IMR-90 (cell line): Measurements from ENCODE around the gene UTP11. TPM values are rescaled to one million over a fixed set of nuclear protein-coding genes. Genes with fewer than 3 reads are reported as not detected.

Experiments used
- ATAC-seq: fragments of 200-7000 bp; cut with Tn5 transposase; 2 replicates; pipeline ENCODE4 v1.9.1; 2020; ENCODE audit warnings: low read depth, mild to moderate bottlenecking, moderate library complexity
- BruUV-seq: library from RNA; stranded (reverse); fragments of 400-500 nt; replicated peaks from 2 replicates; lab custom pipeline; 2021; lab: Mats Ljungman, UMichigan
- CTCF ChIA-PET: fragments of 300-600 bp; formaldehyde crosslinking; extraction: SDS; loops from one replicate; lab custom pipeline; 2021; ENCODE audit warnings: antibody characterized with exemption; lab: Yijun Ruan, JAX
- POLR2A ChIA-PET: fragments of 300-600 bp; sonication (Branson Sonifier 250); formaldehyde crosslinking; loops from one replicate; lab custom pipeline; 2022; ENCODE audit warnings: antibody characterized with exemption; ENCODE audit not compliant: unreplicated experiment; lab: Charles Lee
- DNase-seq: peaks from one replicate; pipeline ENCODE4 v3.0.0; 2013
- H2AFZ ChIP-seq: replicated peaks from 2 replicates; pipeline ENCODE3; 2013; ENCODE audit warnings: low read length, mild to moderate bottlenecking; ENCODE audit not compliant: poor library complexity
- H2AK5ac ChIP-seq: 2 replicates; pipeline ENCODE4 v1.6.1; 2013; ENCODE audit warnings: low read depth, low read length, inconsistent platforms
- H2AK9ac ChIP-seq: replicated peaks from 2 replicates; pipeline ENCODE3; 2013; ENCODE audit warnings: mild to moderate bottlenecking, low read depth, low read length, moderate library complexity; ENCODE audit not compliant: poor library complexity
- H2BK120ac ChIP-seq: 2 replicates; pipeline ENCODE4 v1.6.1; 2013; ENCODE audit warnings: low read depth, low read length, inconsistent platforms
- H2BK15ac ChIP-seq: 3 replicates; pipeline ENCODE4 v1.6.1; 2013; ENCODE audit warnings: low read depth, low read length, inconsistent platforms
- H2BK20ac ChIP-seq: 2 replicates; pipeline ENCODE4 v1.6.1; 2013; ENCODE audit warnings: low read depth, mild to moderate bottlenecking, inconsistent platforms, low read length, moderate library complexity
- H2BK5ac ChIP-seq: 2 replicates; pipeline ENCODE4 v1.6.1; 2013; ENCODE audit warnings: mild to moderate bottlenecking, low read depth, low read length, inconsistent platforms; ENCODE audit not compliant: poor library complexity, severe bottlenecking
- H3K14ac ChIP-seq: replicated peaks from 2 replicates; pipeline ENCODE4 v1.6.1; 2013; ENCODE audit warnings: low read depth, low read length, inconsistent platforms
- H3K18ac ChIP-seq: 2 replicates; pipeline ENCODE4 v1.6.1; 2013; ENCODE audit warnings: low read depth, low read length, control low read depth
- H3K23ac ChIP-seq: 2 replicates; pipeline ENCODE4 v1.6.1; 2013; ENCODE audit warnings: low read depth, low read length, inconsistent platforms
- H3K27ac ChIP-seq: 2 replicates; pipeline ENCODE4 v1.5.1; 2013; ENCODE audit warnings: mild to moderate bottlenecking, control low read depth, low read length; ENCODE audit not compliant: insufficient read depth
- H3K27me3 ChIP-seq: 2 replicates; pipeline ENCODE4 v1.6.1; 2013; ENCODE audit warnings: low read length; ENCODE audit not compliant: control insufficient read depth, insufficient read depth
- H3K36me3 ChIP-seq: 2 replicates; pipeline ENCODE4 v1.6.1; 2013; ENCODE audit warnings: low read length, mixed read lengths; ENCODE audit not compliant: control insufficient read depth, insufficient read depth
- H3K4ac ChIP-seq: 2 replicates; pipeline ENCODE4 v1.6.1; 2013; ENCODE audit warnings: low read depth, low read length, inconsistent platforms
- H3K4me1 ChIP-seq: 2 replicates; pipeline ENCODE4 v1.6.1; 2013; ENCODE audit warnings: low read length, mixed read lengths; ENCODE audit not compliant: control insufficient read depth, insufficient read depth
- H3K4me2 ChIP-seq: 2 replicates; pipeline ENCODE4 v1.6.1; 2013; ENCODE audit warnings: low read depth, mild to moderate bottlenecking, control low read depth, low read length, moderate library complexity
- H3K4me3 ChIP-seq: 2 replicates; pipeline ENCODE4 v1.5.1; 2013; ENCODE audit warnings: low read depth, mild to moderate bottlenecking, control low read depth, low read length, moderate library complexity; ENCODE audit not compliant: insufficient read depth
- H3K56ac ChIP-seq: 2 replicates; pipeline ENCODE4 v1.6.1; 2013; ENCODE audit warnings: low read length, inconsistent platforms; ENCODE audit not compliant: insufficient read depth; ENCODE audit errors: extremely low read depth
- H3K79me1 ChIP-seq, 2 experiments: 2 replicates each; pipeline ENCODE4 v1.6.1; 2013; ENCODE audit warnings: low read length in 2 of 2, inconsistent platforms in 1 of 2, low read depth in 1 of 2
- H3K9ac ChIP-seq: 2 replicates; pipeline ENCODE4 v1.6.1; 2013; ENCODE audit warnings: low read depth, low read length, control low read depth
- H3K9me1 ChIP-seq: 2 replicates; pipeline ENCODE4 v1.6.1; 2013; ENCODE audit warnings: low read length, inconsistent platforms; ENCODE audit not compliant: insufficient read depth
- H3K9me3 ChIP-seq: 2 replicates; pipeline ENCODE4 v1.6.1; 2013; ENCODE audit warnings: low read length; ENCODE audit not compliant: control insufficient read depth, insufficient read depth
- H4K20me1 ChIP-seq: 2 replicates; pipeline ENCODE4 v1.6.1; 2013; ENCODE audit warnings: low read length, inconsistent platforms; ENCODE audit not compliant: insufficient read depth
- H4K5ac ChIP-seq: 2 replicates; pipeline ENCODE4 v1.6.1; 2013; ENCODE audit warnings: mild to moderate bottlenecking, low read depth, low read length, control low read depth
- H4K8ac ChIP-seq, 2 experiments: 2 replicates each; pipeline ENCODE4 v1.6.1; 2013; ENCODE audit warnings: low read depth in 2 of 2, low read length in 2 of 2, control low read depth in 1 of 2, inconsistent platforms in 1 of 2
- H4K91ac ChIP-seq: 2 replicates; pipeline ENCODE4 v1.6.1; 2013; ENCODE audit warnings: low read depth, low read length, inconsistent platforms; ENCODE audit not compliant: insufficient read depth
- BHLHE40 ChIP-seq: fragments of 150-350 bp; IDR thresholded peaks from 2 replicates; pipeline ENCODE4 v1.6.1; 2016; ENCODE audit warnings: mild to moderate bottlenecking, low read depth, low read length
- CEBPB ChIP-seq: IDR thresholded peaks from 2 replicates; pipeline ENCODE4 v1.6.1; 2012; ENCODE audit warnings: low read depth, low read length, improper control_type of control experiment
- CHD1 ChIP-seq: IDR thresholded peaks from 2 replicates; pipeline ENCODE4 v1.6.1; 2012; ENCODE audit warnings: low read depth, low read length, improper control_type of control experiment
- CTCF ChIP-seq: conservative IDR thresholded peaks from 2 replicates; pipeline ENCODE4 v1.5.1; 2012; ENCODE audit warnings: mild to moderate bottlenecking, low read depth, low read length, improper control_type of control experiment
- FOS ChIP-seq: fragments of 150-350 bp; IDR thresholded peaks from 2 replicates; pipeline ENCODE4 v1.6.1; 2016; ENCODE audit warnings: low read depth, low read length
- MAFK ChIP-seq: IDR thresholded peaks from 2 replicates; pipeline ENCODE4 v1.6.1; 2012; ENCODE audit warnings: low read depth, low read length, improper control_type of control experiment
- MAZ ChIP-seq: IDR thresholded peaks from 2 replicates; pipeline ENCODE4 v1.6.1; 2012; ENCODE audit warnings: low read depth, mild to moderate bottlenecking, low read length, improper control_type of control experiment, moderate library complexity, borderline replicate concordance
- MXI1 ChIP-seq: IDR thresholded peaks from 2 replicates; pipeline ENCODE4 v1.6.1; 2012; ENCODE audit warnings: low read depth, mild to moderate bottlenecking, low read length, moderate library complexity, borderline replicate concordance
- NFE2L2 ChIP-seq: fragments of 150-350 bp; IDR thresholded peaks from 2 replicates; pipeline ENCODE4 v1.6.1; 2016; ENCODE audit warnings: low read depth, mild to moderate bottlenecking, low read length
- POLR2A ChIP-seq: IDR thresholded peaks from 2 replicates; pipeline ENCODE4 v1.6.1; 2012; ENCODE audit warnings: mild to moderate bottlenecking, low read depth, low read length
- RAD21 ChIP-seq: IDR thresholded peaks from 2 replicates; pipeline ENCODE4 v1.6.1; 2012; ENCODE audit warnings: low read length, improper control_type of control experiment
- RCOR1 ChIP-seq: IDR thresholded peaks from 2 replicates; pipeline ENCODE4 v1.6.1; 2012; ENCODE audit warnings: mild to moderate bottlenecking, low read length, improper control_type of control experiment; ENCODE audit not compliant: insufficient replicate concordance
- RFX5 ChIP-seq: IDR thresholded peaks from 2 replicates; pipeline ENCODE4 v1.8.0; 2012; ENCODE audit warnings: low read depth, mild to moderate bottlenecking, low read length, moderate library complexity
- SMC3 ChIP-seq: fragments of 150-350 bp; IDR thresholded peaks from 2 replicates; pipeline ENCODE4 v1.6.1; 2016; ENCODE audit warnings: low read depth, mild to moderate bottlenecking, antibody characterized with exemption, low read length, moderate library complexity
- USF2 ChIP-seq: fragments of 150-350 bp; IDR thresholded peaks from 2 replicates; pipeline ENCODE4 v1.6.1; 2017; ENCODE audit warnings: mild to moderate bottlenecking, antibody characterized with exemption, low read length, low read depth
- WGBS, 2 experiments: methylation state at CpG; one replicate each; pipeline versions ENCODE4 v1.1.5 to v1.1.7; 2013; ENCODE audit warnings: missing lambda C conversion rate in 2 of 2; ENCODE audit not compliant: insufficient read length in 1 of 2; ENCODE audit errors: extremely low coverage in 2 of 2; 5-methylcytosine and 5-hydroxymethylcytosine counted together
- dilution Hi-C: fragments of 300-500 bp; cut with HindIII; formaldehyde crosslinking; loops from one replicate; pipeline ENCODE4 v1.14.3; 2018; ENCODE audit warnings: low sequenced_read_pairs; ENCODE audit not compliant: unreplicated experiment
- in situ Hi-C: fragments of 300-500 bp; cut with MboI; formaldehyde crosslinking; loops from 3 replicates; pipeline ENCODE4 v1.14.3; 2019; ENCODE audit warnings: low sequenced_read_pairs, inconsistent platforms, mixed read lengths
- intact Hi-C: fragments of 100-400 bp; cut with micrococcal nuclease; formaldehyde crosslinking; loops from 2 replicates; pipeline ENCODE4 v1.10.0; 2022
- polyA plus RNA-seq, 3 experiments: library from polyadenylated mRNA; depleted of rRNA; stranded (reverse); fragments of >200 nt; gene quantifications; 2 replicates each; pipeline ENCODE4 v1.2.3, GENCODE V29; 2012; ENCODE audit warnings: low replicate concordance in 1 of 3
- total RNA-seq: library from RNA; depleted of rRNA; stranded (reverse); fragments of >200 nt; gene quantifications from 2 replicates; pipeline ENCODE4 v1.2.3, GENCODE V29; 2012
- TF ChIP-seq, protein P1 (sequence below): fragments of 150-350 bp; IDR thresholded peaks from 2 replicates; pipeline ENCODE4 v1.6.1; 2016; ENCODE audit warnings: low read depth, mild to moderate bottlenecking, low read length, moderate library complexity, borderline replicate concordance

UTP11 gene
- total and polyA plus RNA-seq, 2 of the 4 experiments (the other 2 are of a cell fraction) = 22.0 to 27.8 TPM

DNA sequence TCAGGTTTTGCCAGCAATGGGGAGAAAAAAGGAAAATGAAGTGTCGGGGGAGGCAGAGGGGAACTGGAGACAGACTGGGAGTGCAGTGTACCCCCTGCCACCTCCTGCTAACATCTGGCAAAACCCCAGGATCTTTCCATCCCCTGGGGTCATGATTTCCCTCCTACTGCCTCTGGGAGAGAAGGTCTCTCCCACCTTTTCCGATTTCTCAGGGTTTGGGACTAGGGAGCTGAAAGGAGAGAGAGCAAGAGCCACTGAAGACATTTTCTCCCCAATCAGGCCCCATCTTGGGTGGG is 12.4 kb upstream of the UTP11 start:
- in situ Hi-C loops = loop anchor here (25.0 kb wide), 3 partner anchors 413 to 1538 kb away; partner anchors contain the start of genes GNL2, MRPS15 and OSCP1
- Histone ChIP-seq H4K8ac (peak overlapping the region; percentile 90 to 98), H3K9ac (peak overlapping the region; percentile 56), H2AK9ac (peak overlapping the region; percentile 97), H3K36me3 (peaks cover 27% of the 10 kb centered on the region), H2AFZ (peak overlapping the region; percentile 89), H3K79me1 (peaks cover 30 to 85% of the 10 kb centered on the region in 2 experiments; a peak in 3 of 4 replicates), H2BK5ac (peak overlapping the region; percentile 91), H3K27me3 (no peaks in the 10 kb centered on the region), H4K91ac (peak overlapping the region; percentile 99), H3K4me3 (no peak overlapping the region), H3K14ac (peak overlapping the region; percentile 86), H4K5ac (peak overlapping the region; percentile 46), H4K20me1 (peaks cover 14% of the 10 kb centered on the region; the same call in 1 of the 2 replicates), H2BK120ac (peak overlapping the region; percentile 92), H3K56ac (peak overlapping the region; percentile 93), H3K4me2 (peak overlapping the region; percentile 40), H3K9me3 (no peaks in the 10 kb centered on the region), H2AK5ac (peak overlapping the region; percentile 99), H2BK20ac (peak overlapping the region; percentile 81), H3K23ac (peak overlapping the region; percentile 91), H3K18ac (peak overlapping the region; percentile 68), H3K9me1 (peaks cover 26% of the 10 kb centered on the region), H3K27ac (peak overlapping the region; percentile 89), H3K4ac (peak overlapping the region; percentile 98), H3K4me1 (peaks cover 40% of the 10 kb centered on the region), H2BK15ac (peak overlapping the region; percentile 87; the same call in 2 of the 3 replicates)
- dilution Hi-C loops = no loop called here
- no CpG with 5 or more reads among the region's 2 CpGs for WGBS, 2 experiments
- DNase-seq = no peak
- ChIA-PET POLR2A (interaction anchor here (0.6 to 1.0 kb wide), 2 partner anchors 13 to 16 kb away, joined by 3 read pairs; no protein-coding TSS in a partner anchor), CTCF (interaction anchor here (1.3 to 2.1 kb wide), 3 partner anchors 10 to 14 kb away, joined by 4 to 7 read pairs (median 4); no protein-coding TSS in a partner anchor)
- intact Hi-C loops = no loop called here
- ATAC-seq = no peak
- TF ChIP-seq SMC3 (no peak), POLR2A (no peak), RFX5 (no peak), USF2 (no peak), MAZ (no peak), MXI1 (no peak), MAFK (no peak), FOS (no peak), NFE2L2 (no peak), RCOR1 (no peak), CEBPB (no peak), RAD21 (no peak), CHD1 (no peak), CTCF (no peak), BHLHE40 (no peak)
- TF ChIP-seq, protein P1, sequence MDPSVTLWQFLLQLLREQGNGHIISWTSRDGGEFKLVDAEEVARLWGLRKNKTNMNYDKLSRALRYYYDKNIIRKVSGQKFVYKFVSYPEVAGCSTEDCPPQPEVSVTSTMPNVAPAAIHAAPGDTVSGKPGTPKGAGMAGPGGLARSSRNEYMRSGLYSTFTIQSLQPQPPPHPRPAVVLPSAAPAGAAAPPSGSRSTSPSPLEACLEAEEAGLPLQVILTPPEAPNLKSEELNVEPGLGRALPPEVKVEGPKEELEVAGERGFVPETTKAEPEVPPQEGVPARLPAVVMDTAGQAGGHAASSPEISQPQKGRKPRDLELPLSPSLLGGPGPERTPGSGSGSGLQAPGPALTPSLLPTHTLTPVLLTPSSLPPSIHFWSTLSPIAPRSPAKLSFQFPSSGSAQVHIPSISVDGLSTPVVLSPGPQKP = no peak
- no TSS peak for BruUV-seq
